HepG2 (cell line): ENCODE results near the gene ALG14.
"Not testable (repeated sequence)": the region's sequence is repeated elsewhere in the genome, so short reads cannot be mapped to it uniquely, and the experiment has no call there.

ENCODE experiments used
- CEBPG ChIP-seq: IDR thresholded peaks from 2 replicates; pipeline ENCODE4 v1.6.1; 2016
- NCOA1 ChIP-seq: sonication (generic); formaldehyde crosslinking; IDR thresholded peaks from 2 replicates; pipeline ENCODE4 v1.9.0; 2021; ENCODE audit warnings: missing genetic modification reagents
- POLR2A ChIP-seq, 2 experiments: IDR thresholded peaks; 2 replicates each; pipeline ENCODE4 v1.6.1; 2011; ENCODE audit warnings: low read depth in 2 of 2, low read length in 2 of 2, mild to moderate bottlenecking in 1 of 2, moderate library complexity in 1 of 2; ENCODE audit not compliant: insufficient read depth in 1 of 2
- YEATS4 ChIP-seq: sonication (generic); formaldehyde crosslinking; IDR thresholded peaks from 2 replicates; pipeline ENCODE4 v1.4.0; 2020; ENCODE audit warnings: missing genetic modification reagents, borderline replicate concordance
- ZNF292 ChIP-seq: sonication (generic); formaldehyde crosslinking; IDR thresholded peaks from 2 replicates; pipeline ENCODE4 v1.8.1; 2022; ENCODE audit warnings: mild to moderate bottlenecking, low read depth, missing genetic modification reagents, borderline replicate concordance
- ZNF879 ChIP-seq: sonication (generic); formaldehyde crosslinking; IDR thresholded peaks from 2 replicates; pipeline ENCODE4 v1.8.1; 2023; ENCODE audit warnings: missing genetic modification reagents
- TF ChIP-seq, protein P1 (sequence below): sonication (generic); formaldehyde crosslinking; IDR thresholded peaks from 2 replicates; pipeline ENCODE4 v1.5.0; 2020; ENCODE audit warnings: mild to moderate bottlenecking, missing genetic modification reagents, moderate library complexity

GRCh38 chr1:95047624-95048023, 25.1 kb downstream of the ALG14 start:
- not testable (repeated sequence) for TF ChIP-seq POLR2A (IDR thresholded peaks at IDR 0.05; ENCODE audit: insufficient read depth in 1 of 2, low read depth in 2 of 2, low read length in 2 of 2); YEATS4; NCOA1 (CRISPR knock-in tag); ZNF292; ZNF879 (CRISPR knock-in tag); CEBPG
- TF ChIP-seq, protein P1, sequence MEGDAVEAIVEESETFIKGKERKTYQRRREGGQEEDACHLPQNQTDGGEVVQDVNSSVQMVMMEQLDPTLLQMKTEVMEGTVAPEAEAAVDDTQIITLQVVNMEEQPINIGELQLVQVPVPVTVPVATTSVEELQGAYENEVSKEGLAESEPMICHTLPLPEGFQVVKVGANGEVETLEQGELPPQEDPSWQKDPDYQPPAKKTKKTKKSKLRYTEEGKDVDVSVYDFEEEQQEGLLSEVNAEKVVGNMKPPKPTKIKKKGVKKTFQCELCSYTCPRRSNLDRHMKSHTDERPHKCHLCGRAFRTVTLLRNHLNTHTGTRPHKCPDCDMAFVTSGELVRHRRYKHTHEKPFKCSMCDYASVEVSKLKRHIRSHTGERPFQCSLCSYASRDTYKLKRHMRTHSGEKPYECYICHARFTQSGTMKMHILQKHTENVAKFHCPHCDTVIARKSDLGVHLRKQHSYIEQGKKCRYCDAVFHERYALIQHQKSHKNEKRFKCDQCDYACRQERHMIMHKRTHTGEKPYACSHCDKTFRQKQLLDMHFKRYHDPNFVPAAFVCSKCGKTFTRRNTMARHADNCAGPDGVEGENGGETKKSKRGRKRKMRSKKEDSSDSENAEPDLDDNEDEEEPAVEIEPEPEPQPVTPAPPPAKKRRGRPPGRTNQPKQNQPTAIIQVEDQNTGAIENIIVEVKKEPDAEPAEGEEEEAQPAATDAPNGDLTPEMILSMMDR (CRISPR knock-in tag) = not testable (repeated sequence)
